Lung (tissue), 12 donors: ENCODE results near the gene PLXNA3. TPM values are rescaled to one million over a fixed set of nuclear protein-coding genes. Genes with fewer than 3 reads are reported as not detected.
A peak's percentile ranks its signal among the peaks of the same experiment; 100 is the strongest.

Source experiments
- ATAC-seq: fragments of 200-7000 bp; cut with Tn5 transposase; one replicate; pipeline ENCODE4 v1.9.1; 2020; ENCODE audit warnings: moderate number of reproducible peaks; ENCODE audit not compliant: insufficient read depth, low FRiP score
- DNase-seq, 3 donors: peaks; one replicate each; pipeline ENCODE4 v3.0.0-alpha.2; 2013 to 2017
- H3K27ac ChIP-seq, 2 donors: one replicate each; pipeline ENCODE4 v1.5.1; 2013; ENCODE audit warnings: mild to moderate bottlenecking in 2 of 2, moderate library complexity in 2 of 2, control low read depth in 1 of 2, inconsistent platforms in 1 of 2, low read depth in 1 of 2, low read length in 1 of 2
- H3K27me3 ChIP-seq, 3 donors: one replicate each; pipeline ENCODE4 v1.5.1; 2013; ENCODE audit warnings: low read length in 2 of 3; ENCODE audit not compliant: control insufficient read depth in 3 of 3, insufficient read depth in 3 of 3
- H3K36me3 ChIP-seq, 4 donors: one replicate each; pipeline ENCODE4 v1.5.1; 2013; ENCODE audit warnings: low read length in 4 of 4, mild to moderate bottlenecking in 1 of 4, moderate library complexity in 1 of 4; ENCODE audit not compliant: control insufficient read depth in 4 of 4, insufficient read depth in 4 of 4
- H3K4me1 ChIP-seq, 5 donors: one replicate each; pipeline ENCODE4 v1.5.1; 2013; ENCODE audit warnings: low read length in 5 of 5, mild to moderate bottlenecking in 2 of 5, moderate library complexity in 1 of 5; ENCODE audit not compliant: control insufficient read depth in 5 of 5, insufficient read depth in 5 of 5
- H3K4me3 ChIP-seq: one replicate; pipeline ENCODE4 v1.5.1; 2013; ENCODE audit warnings: mild to moderate bottlenecking, control low read depth, moderate library complexity
- H3K9ac ChIP-seq, 2 donors: one replicate each; pipeline ENCODE4 v1.5.1; 2013; ENCODE audit warnings: low read length in 2 of 2, control low read depth in 1 of 2; ENCODE audit not compliant: insufficient read depth in 1 of 2
- H3K9me3 ChIP-seq, 4 donors: one replicate each; pipeline ENCODE4 v1.5.1; 2013; ENCODE audit warnings: low read length in 3 of 4, mild to moderate bottlenecking in 1 of 4, moderate library complexity in 1 of 4; ENCODE audit not compliant: control insufficient read depth in 4 of 4, insufficient read depth in 3 of 4
- CTCF ChIP-seq: IDR thresholded peaks from 2 replicates; pipeline ENCODE4 v1.5.1; 2012; ENCODE audit warnings: mild to moderate bottlenecking; ENCODE audit errors: control extremely low read depth, extremely low read depth
- WGBS, 2 donors: extraction: QIAGEN DNeasy Blood & Tissue Kit; methylation state at CpG; one replicate each; pipeline ENCODE4 v1.1.7; 2013; 5-methylcytosine and 5-hydroxymethylcytosine counted together
- polyA plus RNA-seq, 2 donors: library from polyadenylated mRNA; stranded (reverse); fragments of 200-250 nt; gene quantifications; one replicate each; pipeline ENCODE4 v1.2.1, GENCODE V29; 2013
- total RNA-seq, 2 donors: library from RNA; depleted of rRNA in 1 of 2; stranded (reverse); fragments of >200 nt in 1 of 2; gene quantifications; one replicate each; pipeline ENCODE4 v1.2.1, GENCODE V29; 2014 to 2021
- donor health status: control.
- donor health status: control.
- donor health status: Bipolar disorder and iron deficiency.
- donor health status: healthy.
- donor health status: DM: yes; HTN: yes; CAD: no.

The PLXNA3 gene
- total and polyA plus RNA-seq, 4 donors, result 10.2 to 61.1 (median 16.7) TPM

GRCh38 chrX:154419189-154419588 lies 38.9 kb upstream of the PLXNA3 start:
- H3K9ac ChIP-seq, result no peak overlapping the region
- DNase-seq (no peak), ATAC-seq (no peak)
- peaks cover 0 to 3% (median 0%) of the 10 kb centered on the region in 3 donors for H3K27me3 ChIP-seq
- no peaks in the 10 kb centered on the region for H3K9me3 ChIP-seq
- no peak overlapping the region for H3K4me3 ChIP-seq
- peaks cover 0 to 2% (median 0%) of the 10 kb centered on the region in 4 donors for H3K36me3 ChIP-seq
- H3K4me1 ChIP-seq, result no peaks in the 10 kb centered on the region
- 87 to 91% methylated on average over 7 to 8 of the region's 8 CpGs for WGBS, 2 donors
- peak overlapping the region in 1 of 2 donors; percentile 47 for H3K27ac ChIP-seq
- no peak for TF ChIP-seq CTCF

GRCh38 chrX:154419688-154420401 lies 38.2 kb upstream of the PLXNA3 start:
- Histone ChIP-seq H3K9ac (no peak overlapping the region), H3K4me1 (no peaks in the 10 kb centered on the region), H3K4me3 (no peak overlapping the region), H3K36me3 (peaks cover 0 to 2% (median 0%) of the 10 kb centered on the region in 4 donors), H3K27me3 (peaks cover 0 to 3% (median 0%) of the 10 kb centered on the region in 3 donors), H3K27ac (peak overlapping the region in 1 of 2 donors; percentile 47), H3K9me3 (no peaks in the 10 kb centered on the region)
- no peak for ATAC-seq
- DNase-seq, result peak in 1 of 3 donors; percentile 9
- no peak for TF ChIP-seq CTCF
- 71 to 72% methylated on average over 12 to 19 of the region's 19 CpGs for WGBS, 2 donors

GRCh38 chrX:154420402-154420756 lies 37.7 kb upstream of the PLXNA3 start:
- Histone ChIP-seq H3K4me1 (no peaks in the 10 kb centered on the region), H3K4me3 (no peak overlapping the region), H3K9ac (no peak overlapping the region), H3K36me3 (peaks cover 0 to 2% (median 0%) of the 10 kb centered on the region in 4 donors), H3K27ac (peak overlapping the region in 1 of 2 donors; percentile 47), H3K9me3 (no peaks in the 10 kb centered on the region), H3K27me3 (peaks cover 0 to 3% (median 0%) of the 10 kb centered on the region in 3 donors)
- TF ChIP-seq CTCF, result no peak
- 87 to 89% methylated on average over 7 to 10 of the region's 10 CpGs for WGBS, 2 donors
- ATAC-seq (no peak), DNase-seq (no peak)
